ENCODE data around the gene DYSF.

DYSF gene

GRCh38 chr2:71598526-71598925 lies 145.2 kb downstream of the DYSF start:
- DNase-seq (ENCODE audit: low spot score in 2 of 2), result no peak
- Mint-ChIP-seq H3K4me3 (no peak overlapping the region), H3K27ac (no peak overlapping the region), H3K9me3 (no peaks in the 10 kb centered on the region), H3K36me3 (no peaks in the 10 kb centered on the region), H3K27me3 (peaks cover 17% of the 10 kb centered on the region), H3K4me1 (no peaks in the 10 kb centered on the region)
- ATAC-seq (ENCODE audit: low read depth), result no peak

- Mint-ChIP-seq H3K27ac (no peak overlapping the region), H3K4me3 (no peak overlapping the region), H3K36me3 (no peaks in the 10 kb centered on the region), H3K27me3 (peaks cover 17% of the 10 kb centered on the region), H3K4me1 (no peaks in the 10 kb centered on the region), H3K9me3 (no peaks in the 10 kb centered on the region)
- ATAC-seq (ENCODE audit: low read depth) (no peak), DNase-seq (ENCODE audit: low spot score in 2 of 2) (no peak)
Observed at GRCh38 chr2:71599038-71599437, 145.7 kb downstream of the DYSF start.

- Mint-ChIP-seq H3K4me1 (no peaks in the 10 kb centered on the region), H3K27ac (no peak overlapping the region), H3K9me3 (no peaks in the 10 kb centered on the region), H3K27me3 (peaks cover 18% of the 10 kb centered on the region), H3K36me3 (no peaks in the 10 kb centered on the region), H3K4me3 (no peak overlapping the region)
- no peak for DNase-seq (ENCODE audit: low spot score in 2 of 2)
- ATAC-seq (ENCODE audit: low read depth), result no peak
Observed at GRCh38 chr2:71599646-71600236, 146.4 kb downstream of the DYSF start.

GRCh38 chr2:71600555-71600954 lies 147.2 kb downstream of the DYSF start:
- Mint-ChIP-seq H3K9me3 (no peaks in the 10 kb centered on the region), H3K27me3 (peaks cover 20% of the 10 kb centered on the region), H3K36me3 (no peaks in the 10 kb centered on the region), H3K4me1 (peaks cover 2% of the 10 kb centered on the region), H3K27ac (no peak overlapping the region), H3K4me3 (no peak overlapping the region)
- ATAC-seq (ENCODE audit: low read depth) (no peak), DNase-seq (ENCODE audit: low spot score in 2 of 2) (no peak)

- no peak for DNase-seq (ENCODE audit: low spot score in 2 of 2)
- Mint-ChIP-seq H3K4me1 (peaks cover 2% of the 10 kb centered on the region), H3K9me3 (no peaks in the 10 kb centered on the region), H3K4me3 (no peak overlapping the region), H3K27ac (no peak overlapping the region), H3K36me3 (no peaks in the 10 kb centered on the region), H3K27me3 (peaks cover 20% of the 10 kb centered on the region)
- no peak for ATAC-seq (ENCODE audit: low read depth)
Observed at GRCh38 chr2:71601136-71602114, 148.1 kb downstream of the DYSF start.

- Mint-ChIP-seq H3K27me3 (peaks cover 23% of the 10 kb centered on the region), H3K9me3 (no peaks in the 10 kb centered on the region), H3K4me3 (no peak overlapping the region), H3K4me1 (peaks cover 2% of the 10 kb centered on the region), H3K36me3 (no peaks in the 10 kb centered on the region), H3K27ac (no peak overlapping the region)
- ATAC-seq (ENCODE audit: low read depth) (no peak), DNase-seq (ENCODE audit: low spot score in 2 of 2) (no peak)
Observed at GRCh38 chr2:71602115-71602495, 148.7 kb downstream of the DYSF start.

- H3K27me3 Mint-ChIP-seq, result peaks cover 26% of the 10 kb centered on the region
- ATAC-seq (ENCODE audit: low read depth) (no peak), DNase-seq (ENCODE audit: low spot score in 2 of 2) (no peak)
- no peak overlapping the region for H3K27ac Mint-ChIP-seq
- H3K4me3 Mint-ChIP-seq, result no peak overlapping the region
- H3K4me1 Mint-ChIP-seq, result peaks cover 2% of the 10 kb centered on the region
- no peaks in the 10 kb centered on the region for H3K36me3 Mint-ChIP-seq
- no peaks in the 10 kb centered on the region for H3K9me3 Mint-ChIP-seq
Observed at GRCh38 chr2:71602581-71602980, 149.2 kb downstream of the DYSF start.

GRCh38 chr2:71603311-71603811 lies 150.0 kb downstream of the DYSF start:
- ATAC-seq (ENCODE audit: low read depth), result no peak
- Mint-ChIP-seq H3K4me3 (no peak overlapping the region), H3K4me1 (peaks cover 2% of the 10 kb centered on the region), H3K27ac (no peak overlapping the region), H3K36me3 (no peaks in the 10 kb centered on the region), H3K9me3 (no peaks in the 10 kb centered on the region), H3K27me3 (peaks cover 32% of the 10 kb centered on the region)
- no peak for DNase-seq (ENCODE audit: low spot score in 2 of 2)

GRCh38 chr2:71603851-71604725 lies 150.7 kb downstream of the DYSF start:
- no peak for DNase-seq (ENCODE audit: low spot score in 2 of 2)
- ATAC-seq (ENCODE audit: low read depth), result no peak
- Mint-ChIP-seq H3K27ac (no peak overlapping the region), H3K36me3 (no peaks in the 10 kb centered on the region), H3K4me3 (no peak overlapping the region), H3K4me1 (peaks cover 2% of the 10 kb centered on the region), H3K9me3 (no peaks in the 10 kb centered on the region), H3K27me3 (peaks cover 32% of the 10 kb centered on the region)

- Mint-ChIP-seq H3K4me3 (no peak overlapping the region), H3K27me3 (peaks cover 28% of the 10 kb centered on the region), H3K36me3 (no peaks in the 10 kb centered on the region), H3K4me1 (peaks cover 2% of the 10 kb centered on the region), H3K9me3 (no peaks in the 10 kb centered on the region), H3K27ac (no peak overlapping the region)
- DNase-seq (ENCODE audit: low spot score in 2 of 2) (no peak), ATAC-seq (ENCODE audit: low read depth) (no peak)
Observed at GRCh38 chr2:71604726-71605120, 151.4 kb downstream of the DYSF start.

GRCh38 chr2:71605173-71605641 lies 151.8 kb downstream of the DYSF start:
- H3K4me3 Mint-ChIP-seq, result no peak overlapping the region

GRCh38 chr2:71605781-71606241 lies 152.4 kb downstream of the DYSF start:
- Mint-ChIP-seq H3K27me3 (peaks cover 27% of the 10 kb centered on the region), H3K4me1 (peaks cover 2% of the 10 kb centered on the region), H3K27ac (no peak overlapping the region), H3K36me3 (no peaks in the 10 kb centered on the region), H3K9me3 (no peaks in the 10 kb centered on the region), H3K4me3 (no peak overlapping the region)
- DNase-seq (ENCODE audit: low spot score in 2 of 2), result no peak
- no peak for ATAC-seq (ENCODE audit: low read depth)

More at GRCh38 chr2:71605173-71605641, 151.8 kb downstream of the DYSF start:
- no peaks in the 10 kb centered on the region for H3K9me3 Mint-ChIP-seq
- ATAC-seq (ENCODE audit: low read depth) (no peak), DNase-seq (ENCODE audit: low spot score in 2 of 2) (no peak)
- peaks cover 27% of the 10 kb centered on the region for H3K27me3 Mint-ChIP-seq
- H3K36me3 Mint-ChIP-seq, result no peaks in the 10 kb centered on the region
- H3K4me1 Mint-ChIP-seq, result peaks cover 2% of the 10 kb centered on the region
- no peak overlapping the region for H3K27ac Mint-ChIP-seq

GRCh38 chr2:71606244-71606643 lies 152.9 kb downstream of the DYSF start:
- Mint-ChIP-seq H3K27ac (no peak overlapping the region), H3K36me3 (no peaks in the 10 kb centered on the region), H3K9me3 (no peaks in the 10 kb centered on the region), H3K27me3 (peaks cover 28% of the 10 kb centered on the region), H3K4me1 (peaks cover 2% of the 10 kb centered on the region), H3K4me3 (no peak overlapping the region)
- DNase-seq (ENCODE audit: low spot score in 2 of 2) (no peak), ATAC-seq (ENCODE audit: low read depth) (no peak)

Measured in memory B cell (primary cell).